Activated naive CD8-positive, alpha-beta T cell (primary cell): ENCODE results near the gene ABHD17A.
"Not testable (repeated sequence)": the region's sequence is repeated elsewhere in the genome, so short reads cannot be mapped to it uniquely, and the experiment has no call there.

Experiments
- H3K27ac Mint-ChIP-seq: one replicate; pipeline ENCODE4 v1.8.0; 2021; ENCODE audit warnings: mixed read lengths
- H3K27me3 Mint-ChIP-seq: one replicate; pipeline ENCODE4 v1.8.0; 2021; ENCODE audit warnings: mixed read lengths
- H3K36me3 Mint-ChIP-seq: one replicate; pipeline ENCODE4 v1.8.0; 2021; ENCODE audit warnings: mixed read lengths
- H3K4me1 Mint-ChIP-seq: one replicate; pipeline ENCODE4 v1.8.0; 2021; ENCODE audit warnings: low read depth, mixed read lengths
- H3K4me3 Mint-ChIP-seq: one replicate; pipeline ENCODE4 v1.8.0; 2021; ENCODE audit warnings: mild to moderate bottlenecking, mixed read lengths
- H3K9me3 Mint-ChIP-seq: one replicate; pipeline ENCODE4 v1.8.0; 2021; ENCODE audit warnings: low read depth, mixed read lengths

ABHD17A gene

GRCh38 chr19:1885398-1886119, at the start of gene ABHD17A:
Gene ABHD17A, minus strand, starts transcription at chr19:1885496. Its CDS starts 3,930 bp downstream, at chr19:1881566.
- Mint-ChIP-seq H3K27ac (peak within 1 kb of the TSS; percentile 96), H3K4me3 (peak within 1 kb of the TSS; percentile 99), H3K4me1 (peaks cover 27% of the 10 kb centered on the region)
- not testable (repeated sequence) for H3K9me3 Mint-ChIP-seq, H3K27me3 Mint-ChIP-seq, H3K36me3 Mint-ChIP-seq

GRCh38 chr19:1933942-1934341, 48.6 kb upstream of the ABHD17A start:
- Mint-ChIP-seq H3K4me1 (peaks cover 15% of the 10 kb centered on the region), H3K27ac (no peak overlapping the region), H3K9me3 (no peaks in the 10 kb centered on the region), H3K27me3 (no peaks in the 10 kb centered on the region), H3K4me3 (no peak overlapping the region), H3K36me3 (no peaks in the 10 kb centered on the region)

GRCh38 chr19:1933244-1933643, 47.9 kb upstream of the ABHD17A start:
- Mint-ChIP-seq H3K27ac (no peak overlapping the region), H3K4me1 (peaks cover 15% of the 10 kb centered on the region), H3K4me3 (no peak overlapping the region), H3K36me3 (no peaks in the 10 kb centered on the region), H3K27me3 (no peaks in the 10 kb centered on the region), H3K9me3 (no peaks in the 10 kb centered on the region)

- H3K36me3 Mint-ChIP-seq, result no peaks in the 10 kb centered on the region
- no peaks in the 10 kb centered on the region for H3K27me3 Mint-ChIP-seq
- H3K9me3 Mint-ChIP-seq, result no peaks in the 10 kb centered on the region
- peaks cover 16% of the 10 kb centered on the region for H3K4me1 Mint-ChIP-seq
- no peak overlapping the region for H3K27ac Mint-ChIP-seq
- no peak overlapping the region for H3K4me3 Mint-ChIP-seq
Observed at GRCh38 chr19:1932395-1932794, 47.1 kb upstream of the ABHD17A start.

GRCh38 chr19:1931445-1931844, 46.1 kb upstream of the ABHD17A start:
- Mint-ChIP-seq H3K4me1 (peaks cover 13% of the 10 kb centered on the region), H3K36me3 (no peaks in the 10 kb centered on the region), H3K27ac (no peak overlapping the region), H3K4me3 (no peak overlapping the region), H3K9me3 (no peaks in the 10 kb centered on the region), H3K27me3 (no peaks in the 10 kb centered on the region)

GRCh38 chr19:1929021-1929742, 43.9 kb upstream of the ABHD17A start:
- H3K4me1 Mint-ChIP-seq, result peaks cover 10% of the 10 kb centered on the region
- peak overlapping the region; percentile 82 for H3K4me3 Mint-ChIP-seq
- no peak overlapping the region for H3K27ac Mint-ChIP-seq
- no peaks in the 10 kb centered on the region for H3K27me3 Mint-ChIP-seq
- no peaks in the 10 kb centered on the region for H3K36me3 Mint-ChIP-seq
- H3K9me3 Mint-ChIP-seq, result no peaks in the 10 kb centered on the region

GRCh38 chr19:1925544-1925943, 40.2 kb upstream of the ABHD17A start:
- Mint-ChIP-seq H3K4me3 (no peak overlapping the region), H3K27me3 (no peaks in the 10 kb centered on the region), H3K4me1 (peaks cover 10% of the 10 kb centered on the region), H3K36me3 (no peaks in the 10 kb centered on the region), H3K9me3 (no peaks in the 10 kb centered on the region), H3K27ac (no peak overlapping the region)

- H3K9me3 Mint-ChIP-seq, result no peaks in the 10 kb centered on the region
- H3K4me3 Mint-ChIP-seq, result no peak overlapping the region
- no peaks in the 10 kb centered on the region for H3K36me3 Mint-ChIP-seq
- H3K4me1 Mint-ChIP-seq, result peaks cover 6% of the 10 kb centered on the region
- no peaks in the 10 kb centered on the region for H3K27me3 Mint-ChIP-seq
- no peak overlapping the region for H3K27ac Mint-ChIP-seq
Observed at GRCh38 chr19:1924320-1924961, 39.1 kb upstream of the ABHD17A start.

GRCh38 chr19:1923319-1923718, 38.0 kb upstream of the ABHD17A start:
- no peak overlapping the region for H3K4me3 Mint-ChIP-seq
- H3K4me1 Mint-ChIP-seq, result peaks cover 5% of the 10 kb centered on the region
- no peaks in the 10 kb centered on the region for H3K36me3 Mint-ChIP-seq
- no peaks in the 10 kb centered on the region for H3K9me3 Mint-ChIP-seq
- no peaks in the 10 kb centered on the region for H3K27me3 Mint-ChIP-seq
- no peak overlapping the region for H3K27ac Mint-ChIP-seq

GRCh38 chr19:1922803-1923202, 37.5 kb upstream of the ABHD17A start:
- H3K9me3 Mint-ChIP-seq, result no peaks in the 10 kb centered on the region
- no peak overlapping the region for H3K27ac Mint-ChIP-seq
- no peaks in the 10 kb centered on the region for H3K27me3 Mint-ChIP-seq
- no peak overlapping the region for H3K4me3 Mint-ChIP-seq
- H3K36me3 Mint-ChIP-seq, result no peaks in the 10 kb centered on the region
- H3K4me1 Mint-ChIP-seq, result peaks cover 3% of the 10 kb centered on the region

- no peaks in the 10 kb centered on the region for H3K9me3 Mint-ChIP-seq
- no peaks in the 10 kb centered on the region for H3K27me3 Mint-ChIP-seq
- H3K27ac Mint-ChIP-seq, result no peak overlapping the region
- H3K4me1 Mint-ChIP-seq, result no peaks in the 10 kb centered on the region
- no peak overlapping the region for H3K4me3 Mint-ChIP-seq
- H3K36me3 Mint-ChIP-seq, result no peaks in the 10 kb centered on the region
Observed at GRCh38 chr19:1921825-1922224, 36.5 kb upstream of the ABHD17A start.

- Mint-ChIP-seq H3K27me3 (no peaks in the 10 kb centered on the region), H3K4me1 (no peaks in the 10 kb centered on the region), H3K27ac (no peak overlapping the region), H3K36me3 (no peaks in the 10 kb centered on the region), H3K4me3 (no peak overlapping the region), H3K9me3 (no peaks in the 10 kb centered on the region)
Observed at GRCh38 chr19:1921326-1921725, 36.0 kb upstream of the ABHD17A start.

GRCh38 chr19:1920644-1921043, 35.3 kb upstream of the ABHD17A start:
- H3K36me3 Mint-ChIP-seq, result no peaks in the 10 kb centered on the region
- no peaks in the 10 kb centered on the region for H3K4me1 Mint-ChIP-seq
- no peaks in the 10 kb centered on the region for H3K27me3 Mint-ChIP-seq
- H3K27ac Mint-ChIP-seq, result no peak overlapping the region
- no peak overlapping the region for H3K4me3 Mint-ChIP-seq
- no peaks in the 10 kb centered on the region for H3K9me3 Mint-ChIP-seq

GRCh38 chr19:1918975-1919374, 33.7 kb upstream of the ABHD17A start:
- Mint-ChIP-seq H3K4me1 (no peaks in the 10 kb centered on the region), H3K4me3 (no peak overlapping the region), H3K9me3 (no peaks in the 10 kb centered on the region), H3K27ac (no peak overlapping the region), H3K27me3 (no peaks in the 10 kb centered on the region), H3K36me3 (no peaks in the 10 kb centered on the region)

GRCh38 chr19:1917926-1918325, 32.6 kb upstream of the ABHD17A start:
- Mint-ChIP-seq H3K36me3 (no peaks in the 10 kb centered on the region), H3K27ac (no peak overlapping the region), H3K27me3 (no peaks in the 10 kb centered on the region), H3K4me3 (no peak overlapping the region), H3K4me1 (no peaks in the 10 kb centered on the region), H3K9me3 (no peaks in the 10 kb centered on the region)
